Peyer's patch (tissue), 4 donors: ENCODE measurements around the gene CLCNKA.

ENCODE experiments used
- POLR2A ChIP-seq, 2 donors: fragments of 450-650 bp; IDR thresholded peaks; one replicate each; pipeline ENCODE4 v1.5.1; 2017; ENCODE audit warnings: antibody characterized with exemption in 2 of 2, mild to moderate bottlenecking in 2 of 2, moderate library complexity in 2 of 2
- TF ChIP-seq, protein P1 (sequence below), 6 experiments: fragments of 450-650 bp in 4 of 6; fragments of 200-600 bp in 2 of 6; sonication (generic) in 1 of 6; IDR thresholded peaks; one replicate each; pipeline ENCODE4 v1.5.1; 2017 to 2019; ENCODE audit warnings: antibody characterized with exemption in 6 of 6, mild to moderate bottlenecking in 3 of 6, moderate library complexity in 1 of 6

DNA sequence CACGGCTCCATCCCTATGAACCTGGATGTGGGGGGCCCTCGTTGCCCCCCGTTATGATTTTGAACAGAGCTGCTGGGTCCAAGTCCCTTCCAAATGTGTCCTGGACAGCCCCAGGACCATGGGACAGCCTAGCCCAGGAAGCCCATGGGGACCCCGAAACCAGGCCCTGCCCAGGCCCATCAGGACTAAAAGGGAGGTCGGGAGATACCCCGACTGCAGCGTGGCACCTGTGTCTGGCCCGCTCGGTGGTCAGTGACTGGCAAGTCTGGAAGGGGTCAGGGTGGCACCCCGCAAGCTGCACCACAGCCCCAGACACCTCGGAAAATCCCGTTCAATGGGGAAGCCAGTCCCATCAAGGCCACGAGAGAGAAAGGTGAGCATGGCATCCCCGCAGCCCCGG is 28.2 kb upstream of the CLCNKA start:
- TF ChIP-seq, protein P1, sequence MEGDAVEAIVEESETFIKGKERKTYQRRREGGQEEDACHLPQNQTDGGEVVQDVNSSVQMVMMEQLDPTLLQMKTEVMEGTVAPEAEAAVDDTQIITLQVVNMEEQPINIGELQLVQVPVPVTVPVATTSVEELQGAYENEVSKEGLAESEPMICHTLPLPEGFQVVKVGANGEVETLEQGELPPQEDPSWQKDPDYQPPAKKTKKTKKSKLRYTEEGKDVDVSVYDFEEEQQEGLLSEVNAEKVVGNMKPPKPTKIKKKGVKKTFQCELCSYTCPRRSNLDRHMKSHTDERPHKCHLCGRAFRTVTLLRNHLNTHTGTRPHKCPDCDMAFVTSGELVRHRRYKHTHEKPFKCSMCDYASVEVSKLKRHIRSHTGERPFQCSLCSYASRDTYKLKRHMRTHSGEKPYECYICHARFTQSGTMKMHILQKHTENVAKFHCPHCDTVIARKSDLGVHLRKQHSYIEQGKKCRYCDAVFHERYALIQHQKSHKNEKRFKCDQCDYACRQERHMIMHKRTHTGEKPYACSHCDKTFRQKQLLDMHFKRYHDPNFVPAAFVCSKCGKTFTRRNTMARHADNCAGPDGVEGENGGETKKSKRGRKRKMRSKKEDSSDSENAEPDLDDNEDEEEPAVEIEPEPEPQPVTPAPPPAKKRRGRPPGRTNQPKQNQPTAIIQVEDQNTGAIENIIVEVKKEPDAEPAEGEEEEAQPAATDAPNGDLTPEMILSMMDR (IDR thresholded peaks at IDR 0.05), result no peak
- TF ChIP-seq POLR2A (IDR thresholded peaks at IDR 0.05), result no peak
